Kidney glomerular epithelial cell (primary cell): ENCODE results near the gene AKAIN1.

Experiments
- DNase-seq: peaks from one replicate; lab custom pipeline; 2025; lab: John Stamatoyannopoulos, UW

Gene AKAIN1

GRCh38 chr18:5159080-5159479 is 38.0 kb downstream of the AKAIN1 start:
- no peak for DNase-seq

DNA sequence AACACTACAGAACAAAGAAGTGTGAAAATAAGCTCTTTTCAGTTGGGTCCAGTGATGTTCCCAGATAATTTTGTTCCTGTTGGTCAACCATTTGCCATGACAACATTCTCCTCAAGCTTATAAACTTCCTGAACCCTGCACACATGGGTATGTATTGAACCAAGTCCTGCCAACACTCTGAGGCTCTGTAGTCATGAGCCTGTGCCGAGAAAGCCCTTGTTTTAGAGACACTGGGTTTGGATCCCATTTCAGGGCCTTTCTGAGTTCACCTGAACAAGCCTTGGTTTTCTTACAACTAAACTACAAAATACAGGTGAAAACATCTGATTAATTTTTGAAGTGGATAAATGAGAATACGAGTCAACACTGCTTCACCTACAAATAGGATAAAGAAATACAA is 38.5 kb downstream of the AKAIN1 start:
- no peak for DNase-seq

DNA sequence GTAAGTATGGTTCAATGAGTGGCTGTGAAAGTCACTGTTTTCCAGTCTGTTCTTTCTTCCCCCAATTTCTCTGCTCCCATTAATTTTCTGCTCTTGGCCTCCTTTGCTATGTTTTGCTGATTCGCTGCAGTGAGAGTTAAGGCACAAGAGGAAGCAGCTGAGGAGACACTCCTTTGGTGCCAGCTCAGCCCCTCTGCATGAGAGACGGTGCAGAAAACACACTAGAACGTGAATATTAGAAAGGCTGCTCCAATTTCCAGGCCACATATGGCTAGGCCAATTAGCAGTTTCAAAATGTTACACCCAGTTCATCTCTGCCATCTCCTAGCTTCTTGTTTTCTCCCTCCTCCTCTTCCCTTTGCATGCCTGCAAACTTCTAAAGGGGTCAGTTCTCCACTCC is 38.9 kb downstream of the AKAIN1 start:
- DNase-seq: no peak

DNA sequence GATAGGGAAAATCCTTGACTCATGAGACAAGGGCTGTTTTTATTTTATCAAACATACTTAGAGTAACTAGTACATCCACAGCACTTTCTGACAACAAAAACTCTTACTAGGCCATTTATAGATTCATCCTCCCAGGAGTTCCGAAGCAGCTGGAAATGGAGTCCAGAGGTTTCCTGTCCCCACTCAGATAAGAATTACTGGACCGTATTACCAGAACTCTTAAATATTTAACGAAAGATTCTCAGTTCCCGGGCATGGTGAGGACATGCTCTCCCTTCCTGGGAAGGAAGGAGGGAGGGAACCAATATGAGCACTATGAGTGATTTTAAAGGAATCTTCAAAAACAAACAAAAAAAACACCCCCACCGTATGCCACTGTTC is 41.2 kb downstream of the AKAIN1 start:
- no peak for DNase-seq

DNA sequence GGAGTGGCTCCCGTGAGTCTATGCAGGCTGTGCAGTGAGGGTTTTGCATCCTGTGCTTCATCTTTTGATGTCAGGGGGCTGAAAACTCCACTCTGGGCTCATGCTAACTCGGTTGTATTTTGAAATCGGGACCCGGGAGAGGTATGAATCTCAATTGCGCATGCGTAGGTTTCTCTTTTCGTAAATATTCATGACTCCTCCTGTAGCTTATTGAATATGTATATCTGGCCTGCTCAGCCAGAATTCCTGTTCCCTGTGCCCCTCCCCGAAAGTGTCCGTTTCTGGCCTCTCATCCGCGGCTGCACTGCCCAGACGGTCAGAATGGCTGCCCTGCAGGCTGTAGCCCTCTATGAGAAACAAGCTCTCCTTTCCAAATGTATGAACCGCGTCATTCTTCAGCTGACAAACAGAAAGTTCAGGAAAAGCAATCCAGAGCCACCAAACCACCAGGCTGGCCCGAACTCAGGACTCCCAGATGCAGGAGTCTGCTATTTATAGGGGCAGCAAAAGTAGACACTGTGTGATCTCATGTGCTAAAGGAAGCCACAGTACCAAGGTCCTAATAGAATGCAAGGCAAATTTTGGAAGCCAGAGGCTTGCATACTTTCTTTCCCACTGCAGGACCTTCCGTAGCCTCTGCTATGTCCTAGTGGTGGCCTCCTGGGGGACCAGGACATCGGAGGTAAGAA is 41.7 kb downstream of the AKAIN1 start:
- no peak for DNase-seq

DNA sequence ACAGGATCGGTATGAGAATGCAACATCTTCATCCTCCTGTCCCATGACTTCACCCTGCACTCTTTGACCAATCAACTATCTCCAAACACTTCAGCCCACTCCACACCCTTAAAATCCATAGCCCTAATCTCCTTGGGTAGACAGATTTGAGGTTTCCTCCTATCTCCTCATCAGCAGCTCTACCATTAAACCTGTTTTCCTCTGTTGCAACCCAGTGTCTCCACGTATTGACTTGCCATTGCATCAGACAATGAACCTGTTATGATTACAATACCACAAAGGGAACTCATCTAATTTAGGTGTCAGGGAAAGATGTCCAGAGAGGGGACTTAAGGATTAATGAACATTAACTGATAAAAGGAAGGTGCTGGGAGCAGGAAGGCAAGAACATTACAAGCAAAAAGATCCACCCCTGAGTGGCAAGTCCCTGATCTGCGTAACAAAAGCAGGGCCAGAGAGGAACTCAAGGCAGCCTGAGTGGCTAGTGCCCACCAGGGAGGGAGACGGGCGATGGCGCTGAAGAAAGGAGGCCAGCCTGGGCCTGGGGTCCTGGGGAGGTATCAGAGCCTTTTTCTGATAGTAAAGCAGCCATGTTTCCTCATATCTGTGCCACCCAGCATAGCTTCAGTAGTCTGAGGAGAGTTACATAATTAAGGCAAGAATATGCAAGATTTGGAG is 44.6 kb downstream of the AKAIN1 start:
- DNase-seq: no peak

- DNase-seq: no peak
Observed at GRCh38 chr18:5150894-5151293, 46.2 kb downstream of the AKAIN1 start.

GRCh38 chr18:5146093-5146492 is 51.0 kb downstream of the AKAIN1 start:
- no peak for DNase-seq

GRCh38 chr18:5145168-5145825 is 51.8 kb downstream of the AKAIN1 start:
- DNase-seq: no peak

- DNase-seq: no peak
Observed at GRCh38 chr18:5144629-5145028, 52.4 kb downstream of the AKAIN1 start.

- DNase-seq: no peak
Observed at GRCh38 chr18:5142859-5143258, 54.2 kb downstream of the AKAIN1 start.

DNA sequence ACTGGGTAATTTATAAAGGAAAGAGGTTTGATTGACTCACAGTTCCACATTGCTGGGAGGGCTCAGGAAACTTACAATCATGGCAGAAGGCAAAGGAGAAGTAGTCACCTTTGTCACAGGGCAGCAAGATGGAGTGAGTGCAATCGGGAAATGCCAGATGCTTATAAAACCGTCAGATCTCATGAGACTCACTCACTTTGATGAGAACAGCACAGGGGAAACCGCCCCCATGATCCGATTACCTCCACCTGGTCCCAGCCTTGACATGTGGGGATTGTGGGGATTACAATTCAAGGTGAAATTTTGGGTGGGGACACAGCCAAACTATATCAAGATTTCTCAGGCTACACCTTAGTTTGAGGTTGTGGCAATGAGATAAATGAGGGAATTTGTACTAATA is 54.9 kb downstream of the AKAIN1 start:
- no peak for DNase-seq

GRCh38 chr18:5137261-5137660 is 59.8 kb downstream of the AKAIN1 start:
- DNase-seq: no peak

GRCh38 chr18:5132987-5133386 is 64.1 kb downstream of the AKAIN1 start:
- no peak for DNase-seq

DNA sequence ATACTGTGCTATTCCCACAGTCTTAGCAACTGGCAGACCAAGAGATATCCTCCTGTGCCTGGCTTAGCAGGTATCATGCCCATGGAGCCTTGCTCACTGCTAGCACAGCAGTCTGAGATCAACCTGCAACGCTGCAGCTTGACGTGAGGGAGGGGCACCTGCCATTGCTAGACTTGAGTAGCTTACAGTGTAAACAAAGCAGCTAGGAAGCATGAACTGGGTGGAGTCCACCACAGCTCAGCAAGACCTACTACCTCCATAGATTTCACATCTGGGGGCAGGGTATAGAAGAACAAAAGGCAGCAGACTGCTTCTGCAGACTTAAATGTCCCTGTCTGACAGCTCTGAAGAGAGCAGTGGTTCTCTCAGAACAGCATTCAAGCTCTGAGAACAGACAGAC is 74.8 kb downstream of the AKAIN1 start:
- no peak for DNase-seq

- no peak for DNase-seq
Observed at GRCh38 chr18:5110266-5110665, 86.8 kb downstream of the AKAIN1 start.

- DNase-seq: no peak
Observed at GRCh38 chr18:5107988-5108387, 89.1 kb downstream of the AKAIN1 start.

- no peak for DNase-seq
Observed at GRCh38 chr18:5106730-5107129, 90.3 kb downstream of the AKAIN1 start.

- DNase-seq: no peak
Observed at GRCh38 chr18:5104246-5104645, 92.8 kb downstream of the AKAIN1 start.

- no peak for DNase-seq
Observed at GRCh38 chr18:5103693-5104092, 93.4 kb downstream of the AKAIN1 start.

DNA sequence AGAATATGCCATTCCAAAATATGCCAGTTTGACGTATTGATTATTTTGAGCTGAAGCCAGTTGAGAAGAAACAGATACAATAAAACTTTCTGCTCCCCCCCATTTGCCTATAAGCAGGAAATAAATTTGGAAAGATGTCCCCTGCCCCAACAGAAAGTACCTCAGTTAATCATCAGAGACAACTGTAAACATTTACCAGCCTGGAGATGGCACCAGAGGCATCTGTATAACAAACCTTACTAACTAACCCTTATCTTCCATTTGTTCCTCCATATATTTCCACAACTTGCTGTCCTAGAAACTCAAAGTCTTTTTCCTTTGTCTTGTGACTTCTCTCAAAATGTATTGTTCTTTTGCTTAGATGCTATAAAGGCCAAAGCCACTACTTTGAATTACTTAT is 93.8 kb downstream of the AKAIN1 start:
- no peak for DNase-seq

GRCh38 chr18:5097116-5097703 is 99.8 kb downstream of the AKAIN1 start:
- DNase-seq: no peak

DNA sequence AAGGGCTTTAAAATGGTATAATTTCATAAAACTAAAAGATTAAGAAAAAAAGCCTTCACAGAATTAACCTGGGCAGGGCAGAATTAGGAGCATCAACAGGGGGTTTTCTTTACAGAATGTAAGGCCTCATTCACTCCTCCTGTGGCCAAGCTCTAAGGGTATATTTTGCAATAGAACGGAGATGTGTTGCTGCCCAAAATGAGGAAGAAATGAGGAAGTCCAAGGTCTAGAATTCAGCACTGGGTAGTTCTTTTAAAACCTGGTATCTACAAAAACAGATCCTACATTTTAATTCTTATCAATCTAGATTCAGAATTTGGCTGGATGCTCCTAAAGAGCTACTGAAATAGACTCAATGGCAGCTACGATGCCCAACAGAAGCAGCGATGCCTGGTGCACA is 101.8 kb downstream of the AKAIN1 start:
- DNase-seq: no peak
